NCI-H2081 (cell line): ENCODE results near the gene PKP1.
"Not testable (repeated sequence)": the region's sequence is repeated elsewhere in the genome, so short reads cannot be mapped to it uniquely, and the experiment has no call there.

ENCODE experiments used
- DNase-seq, 2 experiments: peaks; one replicate each; lab custom pipeline; 2025; lab: John Stamatoyannopoulos, UW

The PKP1 gene

GRCh38 chr1:201282931-201283829 is at the start of gene PKP1:
TSS of gene PKP1 (plus strand) at chr1:201283506. CDS start at chr1:201283703, 197 bp downstream.
- DNase-seq, result no peak

- not testable (repeated sequence) for DNase-seq
Measured at GRCh38 chr1:201239646-201240045, 43.7 kb upstream of the PKP1 start.

GRCh38 chr1:201240171-201240570 is 43.1 kb upstream of the PKP1 start:
- no peak for DNase-seq

DNA sequence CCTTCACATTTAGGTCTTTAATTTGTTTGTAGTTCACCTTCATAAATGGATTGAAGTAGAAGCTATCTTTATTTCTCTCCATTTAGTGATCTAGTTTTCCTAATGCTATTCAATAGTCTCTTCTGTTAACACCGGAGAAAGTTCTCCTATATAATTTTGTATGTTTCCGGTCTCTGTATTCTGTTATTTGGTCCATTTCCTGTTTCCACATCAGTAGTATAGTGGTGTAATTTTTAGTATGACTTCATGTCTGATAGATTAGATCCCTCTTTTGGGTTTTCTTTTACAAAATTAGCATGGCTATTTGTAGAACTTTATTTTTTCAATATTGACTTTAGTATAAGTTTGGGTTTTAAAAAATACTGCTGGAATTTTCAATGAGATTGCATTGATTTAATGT is 41.6 kb upstream of the PKP1 start:
- no peak for DNase-seq

GRCh38 chr1:201245082-201245481 is 38.2 kb upstream of the PKP1 start:
- peak; percentile 66 to 82 for DNase-seq

DNA sequence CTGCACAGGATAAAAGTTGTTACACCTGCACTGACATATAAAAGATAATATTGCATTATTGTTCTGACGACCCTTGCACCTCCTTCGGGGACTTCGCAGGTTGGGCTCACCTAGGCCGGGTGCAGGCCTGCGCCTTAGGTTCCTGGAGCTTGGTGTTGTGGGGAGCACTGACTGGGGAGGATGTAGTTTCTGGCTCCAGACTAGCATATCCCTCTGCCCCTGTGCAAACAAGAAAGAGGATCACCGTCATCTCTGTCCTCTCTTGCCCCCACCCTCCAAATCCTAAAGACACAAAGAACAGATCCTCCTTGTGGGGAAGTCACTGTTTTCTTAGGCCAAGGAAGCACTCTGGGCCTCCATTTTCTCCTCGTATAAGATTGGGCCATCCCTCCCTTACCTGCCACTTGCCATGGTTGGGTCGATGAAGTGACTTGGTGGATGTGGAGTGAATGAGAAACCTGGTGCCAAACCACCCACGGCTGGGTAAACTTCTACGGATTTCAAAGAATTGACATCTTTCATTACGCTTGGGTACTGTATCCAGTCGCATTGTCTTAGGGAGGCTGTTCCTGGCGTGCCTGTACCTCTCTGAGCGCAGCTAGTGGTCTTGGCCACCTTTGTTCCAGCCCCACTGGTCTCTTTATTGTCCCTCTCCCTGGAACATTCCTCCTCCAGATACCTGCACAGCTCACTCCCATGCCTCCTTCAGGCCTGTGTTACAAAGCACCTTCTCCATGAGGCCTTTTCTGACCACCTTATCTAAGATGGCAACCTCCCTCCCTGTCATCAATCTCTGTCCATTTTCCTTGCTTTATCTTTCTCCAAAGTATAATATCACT is 34.4 kb upstream of the PKP1 start:
- no peak for DNase-seq

DNA sequence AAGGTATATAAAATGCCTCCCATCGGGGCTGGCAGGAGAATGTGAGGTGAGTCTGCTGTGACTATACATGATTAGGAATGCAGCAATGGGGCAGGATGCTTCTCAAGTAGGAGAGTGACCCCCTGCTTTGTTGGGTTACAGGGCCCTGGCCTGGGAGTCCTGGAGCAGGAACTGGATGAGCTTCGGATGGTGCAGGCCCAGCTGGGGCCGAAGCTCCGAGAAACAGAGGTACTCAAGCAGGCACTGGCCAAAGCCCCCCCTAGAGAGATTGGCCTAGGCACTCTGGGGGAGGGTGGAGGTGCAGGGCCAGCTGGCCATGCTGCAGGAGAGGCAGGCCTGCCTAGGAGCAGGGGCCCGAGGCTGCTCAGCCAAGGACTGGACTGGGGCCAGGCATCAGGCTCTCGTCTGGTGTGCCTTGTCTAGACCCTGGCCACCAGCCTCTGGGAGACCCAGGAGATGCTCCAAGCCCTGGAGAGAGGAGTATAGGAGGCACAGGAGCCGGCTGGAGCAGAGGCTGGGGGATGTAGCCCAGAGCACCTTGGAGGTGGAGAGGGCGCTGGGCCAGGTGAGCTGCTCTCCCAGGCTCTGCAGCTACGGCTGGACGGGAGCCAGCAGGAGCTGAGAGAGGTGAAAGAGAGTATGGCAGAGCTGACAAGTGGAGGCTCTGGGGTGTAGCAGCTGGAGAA is 32.8 kb upstream of the PKP1 start:
- DNase-seq, result no peak

GRCh38 chr1:201251411-201251810 is 31.9 kb upstream of the PKP1 start:
- DNase-seq, result no peak

DNA sequence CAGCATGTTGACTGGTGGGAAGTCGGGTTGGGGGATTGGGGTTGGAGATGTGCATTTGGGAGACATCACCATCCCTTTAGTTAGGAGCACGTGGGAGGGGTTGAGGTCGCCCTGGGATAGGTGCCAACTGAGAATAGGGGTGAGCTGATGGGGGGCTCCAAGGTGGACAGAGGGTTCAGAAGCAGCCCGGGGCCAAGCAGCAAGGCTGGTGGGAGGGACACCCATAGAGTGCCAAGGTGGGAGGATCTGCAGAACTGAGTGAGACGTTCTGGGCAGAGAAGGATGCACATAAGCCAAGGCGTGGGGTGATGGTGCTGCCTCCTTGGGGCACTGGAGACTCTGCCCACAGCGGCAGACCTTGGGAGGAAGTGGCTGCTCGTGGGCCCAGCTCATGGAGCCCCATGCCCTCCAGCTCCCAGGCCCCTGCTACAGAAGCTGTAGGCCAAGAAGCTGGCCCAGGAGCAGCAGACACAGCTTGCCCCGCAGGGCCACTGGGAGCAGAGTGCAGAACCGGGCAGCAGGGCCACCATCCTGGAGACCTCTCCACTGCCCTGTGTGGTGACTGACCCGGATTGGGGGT is 31.4 kb upstream of the PKP1 start:
- DNase-seq, result no peak

DNA sequence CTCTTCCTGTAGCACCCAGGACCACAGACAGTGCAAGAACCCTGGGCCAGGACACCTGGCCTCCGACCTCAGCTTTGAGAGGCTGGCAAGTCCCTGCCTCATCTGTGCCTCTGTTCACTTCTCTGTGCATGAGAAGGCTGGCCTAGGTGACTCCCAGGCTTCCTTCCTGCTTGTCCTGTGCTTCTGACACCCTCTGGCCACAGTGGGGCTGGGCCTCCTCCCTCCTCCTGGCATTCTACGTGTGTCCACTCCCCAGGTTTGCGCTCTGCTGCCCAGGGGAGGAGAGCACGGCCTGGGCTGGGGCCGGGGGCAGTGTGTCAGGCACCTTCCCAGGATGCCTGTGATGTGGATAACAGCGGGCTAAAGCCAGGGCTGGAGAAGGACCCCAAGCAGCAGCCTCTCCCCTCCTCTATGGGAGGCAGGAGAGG is 30.3 kb upstream of the PKP1 start:
- no peak for DNase-seq

DNA sequence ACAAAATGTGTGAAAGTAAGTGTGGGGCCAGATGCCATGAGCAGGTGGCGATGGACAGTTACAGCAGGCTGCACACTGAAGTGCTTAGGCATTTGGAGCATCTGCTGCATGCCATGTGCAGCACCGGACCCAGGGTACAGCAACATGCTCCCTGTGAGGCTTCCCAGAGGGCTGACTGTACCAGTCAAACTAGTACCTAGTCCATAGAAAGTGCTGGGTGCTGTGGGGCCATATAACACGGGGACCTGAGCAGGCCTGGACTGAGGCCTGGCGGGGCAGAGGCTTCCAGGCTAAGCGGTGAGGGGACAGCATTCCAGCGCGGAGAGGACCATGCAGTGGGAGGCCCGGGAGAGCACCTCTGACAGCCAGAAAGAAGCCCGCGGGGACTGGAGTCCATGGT is 29.9 kb upstream of the PKP1 start:
- no peak for DNase-seq

DNA sequence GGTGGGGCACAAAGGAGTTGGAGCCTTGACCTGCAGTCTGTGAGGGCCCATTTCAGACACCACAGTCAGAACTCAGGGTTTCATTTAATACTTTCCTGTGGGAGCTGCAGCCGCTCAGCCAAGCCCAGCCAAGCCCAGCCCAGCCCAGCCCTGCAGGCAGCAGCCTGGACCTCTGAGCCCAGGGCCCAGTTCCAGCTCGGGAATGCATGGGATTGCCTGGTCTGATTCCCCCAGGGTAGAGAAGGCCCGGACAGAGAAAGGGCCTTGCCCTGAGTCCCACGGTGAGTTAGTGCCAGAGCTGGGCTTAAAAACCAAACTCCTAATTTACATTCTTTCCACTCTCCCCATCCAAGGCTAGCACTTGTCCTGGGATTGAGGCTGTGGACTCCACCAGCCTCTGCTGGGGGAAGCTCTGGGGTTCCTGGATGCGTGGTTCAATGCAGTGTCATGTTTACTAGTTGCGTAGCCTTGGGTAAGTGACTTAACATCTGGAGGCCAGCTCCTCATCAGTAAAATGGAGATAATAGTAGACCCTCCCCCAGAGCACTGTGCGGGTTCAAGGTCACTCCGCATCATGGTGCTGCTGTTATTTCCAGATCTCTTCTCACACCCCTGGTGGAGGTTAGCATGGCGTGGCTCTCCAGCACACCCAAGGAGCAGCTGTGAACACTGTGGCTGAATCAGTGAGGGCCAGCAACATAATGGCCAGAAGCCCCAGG is 29.2 kb upstream of the PKP1 start:
- no peak for DNase-seq

GRCh38 chr1:201254625-201255478 is 28.5 kb upstream of the PKP1 start:
- DNase-seq, result peak; percentile 33 to 49

- DNase-seq, result no peak
Measured at GRCh38 chr1:201255479-201256362, 27.6 kb upstream of the PKP1 start.

DNA sequence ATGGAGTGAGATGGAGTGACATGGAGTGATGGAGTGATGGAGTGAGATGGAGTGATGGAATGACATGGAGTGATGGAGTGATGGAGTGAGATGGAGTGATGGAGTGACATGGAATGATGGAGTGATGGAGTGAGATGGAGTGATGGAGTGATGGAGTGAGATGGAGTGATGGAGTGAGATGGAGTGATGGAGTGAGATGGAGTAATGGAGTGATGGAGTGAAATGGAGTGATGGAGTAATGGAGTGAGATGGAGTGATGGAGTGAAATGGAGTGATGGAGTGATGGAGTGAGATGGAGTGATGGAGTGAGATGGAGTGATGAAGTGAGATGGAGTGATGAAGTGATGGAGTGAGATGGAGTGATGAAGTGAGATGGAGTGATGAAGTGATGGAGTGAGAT is 25.2 kb upstream of the PKP1 start:
- DNase-seq, result not testable (repeated sequence)

DNA sequence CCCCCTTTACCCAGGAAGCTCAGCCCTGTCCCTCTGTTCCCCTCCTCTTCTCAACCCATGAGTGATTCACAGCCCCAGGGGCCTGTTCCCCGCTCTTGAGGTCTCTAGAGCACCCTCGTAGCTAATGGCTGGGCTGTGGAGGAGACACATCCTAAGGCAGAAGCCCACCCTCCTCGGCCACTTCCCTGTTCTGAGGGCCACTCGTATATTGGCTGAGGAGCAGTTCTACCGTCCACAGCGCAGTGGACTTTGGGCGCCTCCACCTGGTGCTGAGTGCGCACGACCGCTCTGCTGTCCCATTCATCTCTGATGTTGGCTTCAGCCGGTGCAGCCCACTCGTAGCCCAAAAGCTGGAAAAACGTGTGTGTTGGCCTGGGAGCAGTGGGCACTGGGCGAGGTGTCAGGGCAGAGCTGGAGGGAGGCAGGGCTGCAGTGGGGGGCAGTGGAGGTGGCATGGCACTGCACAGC is 24.5 kb upstream of the PKP1 start:
- no peak for DNase-seq

- DNase-seq, result no peak
Measured at GRCh38 chr1:201259476-201260235, 23.6 kb upstream of the PKP1 start.

GRCh38 chr1:201260236-201260590 is 23.1 kb upstream of the PKP1 start:
- no peak for DNase-seq
